ENCODE data around the gene METTL1.

GRCh38 chr12:57781801-57782200, 9.9 kb upstream of the METTL1 start:
- TF ChIP-seq POLR2A (IDR thresholded peaks at IDR 0.05) (no peak), CTCF (IDR thresholded peaks at IDR 0.05 in 4 of 5, conservative IDR thresholded peaks at IDR 0.05 in 1 of 5) (no peak)
